ENCODE measurements around the gene PLEKHG4.

GRCh38 chr16:67278773-67279295, 498 bp upstream of the PLEKHG4 start:
- TF ChIP-seq POLR2A (IDR thresholded peaks at IDR 0.05; ENCODE audit: low read length) (peak; percentile 13), GATA1 (IDR thresholded peaks at IDR 0.05; ENCODE audit: low read depth, low read length) (no peak)
